Activated T-cell treated with anti-CD3 and anti-CD28 coated beads, Interleukin-2, amount 50 U/mL, for 72 hours (primary cell): ENCODE measurements around the gene GLRX3. TPM values are rescaled to one million over a fixed set of nuclear protein-coding genes. Genes with fewer than 3 reads are reported as not detected.

Experiments
- ATAC-seq, 2 donors: fragments of 150-1000 bp; cut with Tn5 transposase; replicated peaks in 1 of 2; 2 replicates each; pipeline ENCODE4 v1.10.0; 2021; ENCODE audit warnings: moderate library complexity in 2 of 2, mild to moderate bottlenecking in 1 of 2
- DNase-seq, 2 donors: peaks; one replicate each; pipeline ENCODE4 v3.0.0; 2021 to 2022; ENCODE audit warnings: mixed read lengths in 1 of 2
- H3K27ac Mint-ChIP-seq: one replicate; pipeline ENCODE4 v1.8.0; 2022; ENCODE audit warnings: mild to moderate bottlenecking, moderate library complexity, mixed read lengths
- H3K27me3 Mint-ChIP-seq: one replicate; pipeline ENCODE4 v1.8.0; 2022; ENCODE audit warnings: low read depth, mixed read lengths
- H3K36me3 Mint-ChIP-seq, 2 donors: one replicate each; pipeline ENCODE4 v1.8.0; 2022; ENCODE audit warnings: mixed read lengths in 2 of 2, mild to moderate bottlenecking in 1 of 2; ENCODE audit not compliant: insufficient read depth in 2 of 2
- H3K4me1 Mint-ChIP-seq: one replicate; pipeline ENCODE4 v1.8.0; 2022; ENCODE audit warnings: low read depth, mixed read lengths
- H3K4me3 Mint-ChIP-seq, 2 donors: one replicate each; pipeline ENCODE4 v1.8.0; 2022; ENCODE audit warnings: mild to moderate bottlenecking in 2 of 2, mixed read lengths in 2 of 2, moderate library complexity in 2 of 2
- H3K9me3 Mint-ChIP-seq, 2 donors: one replicate each; pipeline ENCODE4 v1.8.0; 2022; ENCODE audit warnings: mixed read lengths in 2 of 2
- total RNA-seq, 2 donors: library from RNA; stranded (reverse); gene quantifications; one replicate each; pipeline ENCODE4 v1.2.3, GENCODE V29; 2022

The GLRX3 gene
- total RNA-seq, 2 donors from 2014 or later, result 58.5 to 69.3 TPM

GRCh38 chr10:130227883-130228282 lies 91.7 kb downstream of the GLRX3 start:
- DNase-seq (no peak), ATAC-seq (no peak)
- no peak overlapping the region for H3K4me3 Mint-ChIP-seq
- H3K9me3 Mint-ChIP-seq, result peaks cover 3 to 6% of the 10 kb centered on the region in 2 donors
- H3K4me1 Mint-ChIP-seq, result no peaks in the 10 kb centered on the region
- no peaks in the 10 kb centered on the region for H3K27me3 Mint-ChIP-seq
- no peak overlapping the region for H3K27ac Mint-ChIP-seq
- peaks cover 6 to 13% of the 10 kb centered on the region in 2 donors for H3K36me3 Mint-ChIP-seq

Other genes starting within 250 kb of the GLRX3 start
- gene EBF3, start 172.1 kb upstream of the GLRX3 start, total RNA-seq, result not detected
- 10 to 100 TPM in 1 of 2 donors, 1 to 10 TPM in 1; 6.4 to 12.0 TPM for gene C10orf143, start 25.6 kb upstream of the GLRX3 start, total RNA-seq